HT1080 (cell line): ENCODE results near the gene KCNH3. TPM values are rescaled to one million over a fixed set of nuclear protein-coding genes. Genes with fewer than 3 reads are reported as not detected.
A peak's percentile ranks its signal among the peaks of the same experiment; 100 is the strongest.

Experiments used
- DNase-seq: peaks from one replicate; pipeline ENCODE4 v3.0.0-alpha.2; 2015; ENCODE audit warnings: low read depth
- total RNA-seq: library from RNA; depleted of rRNA; stranded (reverse); fragments of >200 nt; shearing (Covaris generic); gene quantifications from 2 replicates; pipeline ENCODE4 v1.2.3, GENCODE V29; 2014

KCNH3 gene
- total RNA-seq, 1 experiment from 2014 or later = 5.2 TPM

DNA sequence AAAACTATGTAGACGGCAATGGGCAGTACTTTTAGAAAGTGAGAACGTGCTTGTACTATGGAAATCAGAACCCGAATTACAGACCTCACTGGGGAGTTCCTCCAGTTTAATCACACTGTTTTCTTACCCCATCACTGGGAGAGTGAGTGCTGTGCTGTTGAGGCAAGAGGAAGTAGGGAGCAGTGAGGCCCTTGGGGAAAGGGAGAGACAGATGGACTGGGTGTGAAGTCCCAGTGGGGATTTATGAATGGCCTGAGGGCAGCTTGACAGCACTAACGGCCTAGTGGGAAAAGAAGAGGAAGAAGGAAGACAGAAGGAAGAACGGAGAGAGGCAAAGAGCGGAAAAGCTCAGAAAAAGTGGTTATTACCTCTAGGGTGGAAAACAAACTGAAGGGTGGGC is 23.4 kb downstream of the KCNH3 start:
- DNase-seq = no peak

DNA sequence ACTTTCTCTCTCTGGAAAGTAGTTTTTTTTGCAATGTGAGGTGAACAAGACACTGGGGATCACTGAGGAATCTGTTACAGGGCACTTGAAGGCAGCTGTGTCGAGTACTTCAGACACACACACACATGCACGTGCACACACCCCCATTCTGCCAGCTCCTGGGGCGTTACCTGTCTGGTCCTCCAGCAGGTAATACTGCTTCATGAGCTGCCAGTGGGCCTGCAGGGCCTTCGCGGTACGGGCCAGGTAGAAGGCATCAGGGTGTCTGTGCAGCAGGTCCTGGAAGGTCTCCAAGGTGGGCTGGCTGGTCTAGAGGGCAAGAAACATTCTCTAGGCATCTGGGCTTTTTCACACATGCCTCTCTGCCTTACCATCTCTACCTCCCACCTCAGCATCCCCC is 24.0 kb downstream of the KCNH3 start:
- no peak for DNase-seq

DNA sequence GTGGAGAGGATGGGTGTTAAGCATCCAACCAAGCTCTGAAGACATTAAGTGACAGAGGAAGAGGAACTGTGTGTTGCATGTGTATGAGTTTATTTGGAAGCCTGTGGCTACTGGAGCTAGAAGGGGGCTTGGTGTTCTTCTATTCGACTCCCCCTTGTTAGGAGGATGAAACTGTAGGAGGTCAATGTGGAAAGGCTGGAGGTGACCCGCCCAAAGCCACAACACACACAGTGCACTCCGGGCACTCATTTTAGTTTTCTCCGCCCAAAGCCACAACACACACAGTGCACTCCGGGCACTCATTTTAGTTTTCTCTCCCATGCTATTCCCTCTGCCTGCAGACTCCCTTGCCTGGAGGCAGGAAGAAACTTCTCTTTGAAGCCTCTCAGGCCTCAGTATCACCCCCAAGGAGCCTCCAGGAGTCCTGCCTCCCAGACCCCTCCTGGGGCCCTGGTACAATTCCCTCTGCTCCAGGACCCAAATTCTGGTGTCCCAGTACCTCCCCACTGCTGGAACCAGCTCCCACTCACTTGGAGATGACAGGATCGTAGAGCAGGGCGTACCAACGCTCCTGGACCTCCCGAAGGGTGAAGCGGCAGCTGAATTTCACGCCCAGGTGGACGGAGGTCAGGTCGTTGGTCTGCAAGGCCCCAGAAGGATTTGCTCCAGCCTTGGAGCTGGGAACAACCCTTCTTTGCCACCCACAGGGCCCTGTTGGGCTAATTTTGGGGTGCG is 25.3 kb downstream of the KCNH3 start:
- no peak for DNase-seq

DNA sequence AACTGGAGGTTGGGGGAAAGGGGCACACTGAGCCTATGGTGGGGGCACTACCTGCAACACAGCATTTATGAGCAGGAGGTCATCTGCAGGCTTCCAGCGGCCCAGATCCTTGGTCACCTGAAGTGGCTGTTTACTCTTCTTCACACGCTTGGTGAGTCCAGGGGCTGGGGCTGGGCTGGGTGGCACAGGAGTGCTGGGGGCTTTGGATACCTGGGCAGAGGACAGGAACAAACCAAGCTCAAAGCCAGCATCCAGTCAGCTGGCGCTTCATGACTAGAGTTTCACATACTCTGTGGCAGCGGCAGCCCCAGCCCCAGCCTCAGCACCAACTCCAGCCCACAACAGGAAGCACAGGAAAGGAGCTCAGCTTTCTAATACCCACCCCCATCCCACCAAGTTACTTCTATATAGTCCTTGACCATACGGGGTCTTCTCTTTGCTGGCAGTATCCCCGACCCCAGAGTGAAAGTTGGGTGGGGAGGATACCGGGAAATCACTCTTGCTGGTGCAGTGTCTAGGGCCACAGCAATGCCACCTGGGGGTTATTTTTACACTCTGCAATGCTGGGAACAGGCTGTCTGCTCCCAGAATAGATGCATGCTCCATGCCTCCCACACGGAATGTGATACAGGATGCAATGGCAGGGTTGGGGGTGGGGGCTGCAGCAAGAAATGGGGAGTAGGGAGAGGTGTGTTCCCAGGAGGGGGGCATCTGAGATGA is 26.0 kb downstream of the KCNH3 start:
- no peak for DNase-seq

DNA sequence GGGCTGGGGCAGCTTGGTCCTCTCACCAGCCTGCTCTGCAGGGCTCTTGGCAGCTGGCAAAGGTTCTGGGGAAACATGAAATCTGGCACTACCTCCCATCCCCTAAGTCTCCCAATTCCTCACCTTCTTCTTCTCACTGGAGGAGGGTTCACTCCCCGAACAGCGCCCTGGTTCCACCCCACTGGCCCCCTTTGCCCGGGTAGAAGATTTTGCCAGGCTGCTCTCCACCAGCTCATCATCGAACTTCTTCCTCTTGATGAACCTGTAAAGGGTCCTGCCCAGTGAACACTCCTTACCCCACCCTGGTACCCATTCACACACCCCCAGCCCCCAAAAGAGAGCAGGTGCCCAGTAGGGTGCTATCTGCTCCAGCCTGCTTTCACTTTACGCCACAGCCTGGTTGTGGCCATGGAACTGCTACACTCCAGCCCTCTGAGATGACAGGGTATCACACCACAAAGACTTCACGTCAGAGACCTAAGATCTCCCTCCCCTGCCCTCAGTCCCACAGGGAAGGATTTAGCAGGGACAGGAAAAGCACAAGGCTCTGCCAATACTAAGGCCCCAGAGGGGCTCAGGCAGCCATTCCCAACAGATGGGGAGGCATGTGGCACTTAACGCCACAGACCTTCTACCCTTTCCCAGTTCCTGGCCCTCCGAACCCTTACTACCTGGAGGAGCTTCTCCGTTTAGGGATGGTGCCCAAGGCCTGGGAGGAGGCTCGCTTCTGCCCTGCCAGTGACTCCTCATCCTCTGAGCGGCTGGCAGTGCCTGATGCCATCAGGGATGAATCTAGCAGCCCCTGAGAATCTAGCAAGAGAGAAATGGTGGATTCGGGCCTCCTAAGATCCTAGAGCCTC is 26.8 kb downstream of the KCNH3 start:
- DNase-seq = no peak

DNA sequence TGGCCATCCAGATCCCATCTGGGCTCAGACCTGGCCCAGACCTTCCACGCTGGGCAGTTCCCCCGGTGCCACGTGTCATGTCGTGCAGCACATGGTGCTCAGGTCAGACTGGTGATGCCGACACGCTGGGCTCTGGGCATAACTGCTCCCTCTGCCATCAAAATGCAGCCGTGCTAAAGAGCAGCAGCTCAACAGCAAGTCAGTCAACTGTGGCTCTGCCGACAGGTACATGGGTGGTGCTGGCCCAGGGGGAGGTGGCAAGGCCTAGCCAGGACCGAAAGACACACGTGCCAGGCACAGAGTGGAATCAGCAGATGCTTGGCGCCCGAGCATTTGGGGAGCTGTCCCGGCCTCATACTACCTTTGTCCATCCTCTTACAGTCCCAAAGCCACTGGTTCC is 27.5 kb downstream of the KCNH3 start:
- no peak for DNase-seq

DNA sequence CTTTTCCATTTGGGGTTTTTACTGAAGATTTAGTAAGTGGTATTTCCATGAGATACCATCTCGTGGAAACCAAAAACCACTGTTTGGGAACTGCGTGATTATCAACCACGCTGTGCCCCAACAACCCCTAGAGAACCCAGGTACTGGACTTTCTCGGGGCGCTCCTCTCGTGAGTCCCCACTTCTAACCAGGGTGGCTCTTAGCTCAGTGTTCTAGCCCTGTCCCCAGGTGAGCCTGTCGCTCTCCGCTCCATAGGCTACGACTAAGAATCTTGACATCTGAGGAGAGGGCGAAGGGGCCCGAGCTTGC is 28.4 kb downstream of the KCNH3 start:
- no peak for DNase-seq

DNA sequence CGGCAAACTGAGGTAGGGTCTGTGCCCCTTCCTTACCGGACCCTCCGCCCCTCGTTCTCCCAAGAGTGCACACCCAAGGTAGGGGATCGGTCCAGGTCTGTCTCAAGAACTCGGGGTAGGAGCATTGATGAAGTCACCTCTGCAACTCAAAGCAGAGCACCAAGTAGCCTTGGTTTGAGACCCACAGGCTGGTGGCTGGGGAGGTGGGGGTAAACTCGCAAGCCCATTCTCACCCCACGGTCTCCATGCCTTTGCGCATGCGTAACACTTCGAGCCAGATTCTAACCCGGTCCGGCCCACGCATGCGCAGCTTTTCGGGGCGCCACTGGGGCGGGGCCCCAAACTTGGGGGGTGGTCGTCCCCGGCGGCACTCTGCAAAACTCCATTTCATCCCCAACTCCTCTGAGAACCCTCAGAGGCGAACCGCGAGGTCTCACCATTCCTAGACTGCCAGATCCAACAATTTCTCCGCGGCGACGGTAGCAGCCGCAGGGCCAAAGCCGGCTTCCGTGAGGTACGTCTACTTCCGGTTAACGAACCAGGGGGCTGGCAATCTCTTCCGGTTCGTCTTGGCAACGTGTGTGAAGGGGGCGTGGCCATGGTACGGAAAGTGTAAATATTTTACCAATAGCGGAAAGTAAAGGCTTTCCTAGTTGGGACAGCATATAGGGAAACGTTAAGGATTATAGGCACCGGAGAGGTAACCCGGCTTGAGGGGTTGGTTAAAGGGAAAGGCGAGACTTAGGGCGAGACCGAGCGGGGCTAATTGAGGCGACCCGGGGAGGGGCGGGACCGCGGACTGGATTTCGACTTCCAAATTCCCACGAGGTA is 29.0 kb downstream of the KCNH3 start, which contains the start of gene MCRS1:
Gene MCRS1 (minus strand): TSS at position 532 of the 831 bp plus-strand sequence. CDS start 1,411 bp downstream, outside the sequence.
- peak; percentile 80 for DNase-seq

DNA sequence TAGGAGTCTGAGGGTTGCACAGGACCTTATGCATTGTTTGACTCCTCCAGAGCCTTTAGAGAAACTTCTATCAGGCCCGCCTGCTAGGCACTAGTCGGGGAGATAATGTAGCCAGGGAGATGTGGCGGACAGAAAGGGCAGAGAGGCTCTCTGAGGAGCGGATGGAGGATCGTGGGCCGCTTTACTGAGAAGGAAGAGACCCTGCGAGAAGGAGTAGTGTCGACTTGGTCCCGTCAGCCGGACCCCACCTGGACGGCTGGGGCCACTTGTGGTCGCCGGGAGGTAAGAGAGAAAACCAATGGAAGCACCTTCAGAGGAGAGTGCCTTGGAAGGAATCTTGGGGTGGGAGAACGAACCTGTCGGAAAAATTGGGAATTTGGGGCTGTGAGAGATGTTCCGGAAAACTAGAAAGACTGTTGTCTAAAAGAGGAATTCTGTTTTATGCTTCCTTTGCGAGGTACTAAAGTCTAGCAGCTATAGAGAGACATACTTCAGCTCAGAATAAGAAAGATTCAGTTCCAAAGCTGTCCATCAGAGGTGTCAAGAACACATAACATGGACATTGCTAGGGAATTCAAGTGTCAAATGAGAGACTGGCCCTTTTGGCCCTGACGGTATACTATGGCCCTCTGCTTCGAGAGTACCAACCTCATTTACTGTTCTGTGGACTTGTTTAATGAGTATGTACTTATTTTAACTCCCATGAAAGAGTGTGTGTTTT is 29.8 kb downstream of the KCNH3 start:
- DNase-seq = peak; percentile 13

DNA sequence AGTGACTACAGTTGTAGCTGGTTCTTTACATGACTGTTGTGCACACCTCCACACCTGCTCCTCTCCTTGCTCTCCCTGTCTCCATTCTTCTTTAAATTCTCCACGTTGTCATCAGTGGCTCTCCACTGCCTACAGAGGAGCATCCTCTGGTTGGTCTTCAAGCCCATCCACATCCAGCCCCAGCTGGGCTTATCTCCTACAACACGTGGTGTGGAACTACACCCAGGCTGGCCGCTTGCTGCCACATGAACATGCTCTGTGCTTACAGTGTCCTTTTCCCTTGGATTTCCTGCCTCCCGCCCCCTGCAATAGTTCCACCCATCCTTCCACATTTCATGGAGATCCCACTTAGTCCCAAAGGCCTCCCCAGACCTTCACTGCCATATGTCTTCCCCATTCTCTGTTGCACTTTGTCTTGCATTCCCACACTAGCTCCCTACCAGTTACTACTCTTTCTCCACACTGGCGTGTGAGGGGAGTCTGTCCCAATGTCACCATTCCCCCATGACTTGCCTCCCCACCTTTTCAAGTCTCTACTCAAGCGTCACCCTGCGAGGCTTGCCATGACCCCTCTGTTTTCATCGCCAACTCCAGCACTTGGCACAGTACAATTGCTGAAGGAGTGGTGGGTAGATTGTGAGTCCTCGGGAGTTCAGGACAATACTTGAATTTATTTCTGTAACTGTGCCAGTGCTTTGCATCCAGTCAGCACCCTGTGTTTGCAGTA is 38.9 kb downstream of the KCNH3 start:
- no peak for DNase-seq

DNA sequence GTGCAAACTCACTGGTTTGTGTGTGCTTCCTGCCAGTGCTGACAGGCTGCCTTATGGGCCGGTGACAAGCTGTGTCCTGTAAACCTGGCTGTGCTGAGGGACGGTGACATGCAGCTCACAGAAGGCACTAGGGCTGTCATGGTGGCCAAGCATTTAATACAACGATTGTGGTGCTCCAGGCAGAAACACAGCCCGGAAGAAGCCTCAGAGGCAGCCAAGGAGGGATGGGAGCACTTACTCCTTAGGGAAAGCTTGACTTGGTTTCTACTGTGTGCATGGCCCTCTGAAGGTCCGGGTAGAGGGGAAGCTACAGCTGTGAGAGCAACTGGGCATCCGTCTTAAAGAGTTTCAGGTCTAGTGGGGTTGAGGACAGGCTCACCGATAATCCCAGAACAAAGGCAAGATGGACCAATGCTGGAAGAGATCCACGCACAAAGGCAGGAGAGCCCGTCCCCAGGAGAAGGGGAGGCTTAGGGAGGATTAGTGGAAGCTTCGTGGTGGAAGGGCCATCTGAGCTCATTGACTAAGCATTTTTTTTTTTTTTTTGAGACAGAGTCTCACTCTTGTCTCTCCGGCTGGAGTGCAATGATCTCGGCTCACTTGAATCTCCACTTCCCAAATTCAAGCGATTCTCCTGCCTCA is 39.8 kb downstream of the KCNH3 start:
- no peak for DNase-seq

DNA sequence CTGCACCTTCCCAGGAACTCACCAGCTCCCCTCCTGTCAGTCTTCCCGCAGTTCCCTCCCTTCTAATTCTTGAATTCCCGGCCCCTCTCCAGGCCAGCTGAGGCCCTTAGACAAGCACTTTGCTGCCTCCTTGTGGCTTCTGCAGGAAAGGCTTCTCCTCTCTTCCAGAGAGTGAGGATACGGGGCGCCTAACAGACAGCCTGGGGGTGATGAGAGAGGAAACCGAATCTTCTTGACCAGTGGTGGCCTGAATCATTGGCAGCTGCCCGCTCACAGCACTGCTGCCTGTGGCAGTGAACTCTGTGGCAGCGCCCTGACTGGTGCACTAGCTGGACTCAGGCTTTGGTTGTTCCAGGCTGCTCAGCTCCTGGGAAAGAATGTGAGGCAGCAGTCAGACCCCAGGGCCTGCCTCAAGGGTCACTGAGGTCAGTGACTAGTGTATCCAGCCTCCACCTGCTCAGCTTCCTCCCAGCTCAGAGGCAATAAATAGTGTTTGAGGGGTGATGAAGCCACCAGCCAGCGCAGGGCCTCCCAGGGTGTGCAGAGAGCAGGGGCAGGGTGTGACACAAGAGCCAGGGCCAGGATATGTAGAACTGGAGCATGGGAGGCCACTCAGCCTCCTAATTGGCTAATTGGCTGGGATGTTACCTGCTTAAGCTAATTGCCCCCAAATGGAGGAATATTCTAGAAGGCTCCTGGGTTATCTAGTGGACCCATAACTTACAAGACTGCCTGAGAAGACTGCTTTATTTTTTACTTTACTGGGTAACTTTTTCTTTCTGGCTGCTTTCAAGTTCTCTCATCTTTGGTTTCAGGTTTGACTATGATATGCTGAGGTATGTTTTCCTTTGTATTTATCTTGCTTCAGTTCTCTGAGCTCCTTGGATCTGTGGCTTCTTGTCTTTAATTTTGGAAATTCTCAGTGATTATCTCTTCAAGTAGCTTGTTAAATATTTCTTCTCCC is 42.0 kb downstream of the KCNH3 start:
- peak; percentile 87 for DNase-seq

DNA sequence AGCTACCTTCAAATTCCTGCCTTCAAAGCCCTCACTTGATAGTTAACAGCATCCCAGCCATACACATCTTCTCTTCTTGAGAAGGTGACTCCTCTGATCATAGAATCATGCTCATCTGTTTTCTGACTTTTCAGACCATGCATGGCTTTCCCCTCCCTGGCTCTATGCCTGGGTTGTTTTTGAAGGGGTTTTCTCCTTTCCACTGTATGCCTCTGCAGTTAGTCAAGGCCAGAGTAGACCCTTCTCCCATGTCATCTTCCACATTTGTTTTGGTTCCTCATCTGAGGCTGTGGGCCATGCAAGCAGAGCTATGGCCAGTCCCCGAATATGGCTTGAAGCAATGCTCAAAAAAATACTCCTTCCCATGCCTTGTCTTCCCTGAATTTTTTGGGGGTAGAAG is 43.4 kb downstream of the KCNH3 start:
- no peak for DNase-seq

DNA sequence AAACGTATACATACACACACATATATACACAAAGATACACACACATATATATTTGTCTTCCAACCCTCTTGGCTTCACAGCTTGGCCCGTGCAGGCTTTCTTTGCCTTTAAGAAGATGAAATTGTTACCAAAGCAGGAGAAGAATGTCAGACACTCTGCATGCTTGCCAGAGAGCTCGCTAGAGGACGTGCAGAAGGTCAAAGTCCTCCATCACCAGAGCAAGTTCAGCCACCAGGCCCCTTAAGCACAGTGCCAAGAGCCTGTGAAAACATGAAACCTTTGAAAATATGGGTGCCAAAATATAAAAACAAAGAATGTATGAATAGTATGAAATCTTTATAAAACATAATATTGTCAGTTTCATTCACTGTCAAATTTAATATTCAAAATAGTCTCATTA is 44.0 kb downstream of the KCNH3 start:
- DNase-seq = no peak

DNA sequence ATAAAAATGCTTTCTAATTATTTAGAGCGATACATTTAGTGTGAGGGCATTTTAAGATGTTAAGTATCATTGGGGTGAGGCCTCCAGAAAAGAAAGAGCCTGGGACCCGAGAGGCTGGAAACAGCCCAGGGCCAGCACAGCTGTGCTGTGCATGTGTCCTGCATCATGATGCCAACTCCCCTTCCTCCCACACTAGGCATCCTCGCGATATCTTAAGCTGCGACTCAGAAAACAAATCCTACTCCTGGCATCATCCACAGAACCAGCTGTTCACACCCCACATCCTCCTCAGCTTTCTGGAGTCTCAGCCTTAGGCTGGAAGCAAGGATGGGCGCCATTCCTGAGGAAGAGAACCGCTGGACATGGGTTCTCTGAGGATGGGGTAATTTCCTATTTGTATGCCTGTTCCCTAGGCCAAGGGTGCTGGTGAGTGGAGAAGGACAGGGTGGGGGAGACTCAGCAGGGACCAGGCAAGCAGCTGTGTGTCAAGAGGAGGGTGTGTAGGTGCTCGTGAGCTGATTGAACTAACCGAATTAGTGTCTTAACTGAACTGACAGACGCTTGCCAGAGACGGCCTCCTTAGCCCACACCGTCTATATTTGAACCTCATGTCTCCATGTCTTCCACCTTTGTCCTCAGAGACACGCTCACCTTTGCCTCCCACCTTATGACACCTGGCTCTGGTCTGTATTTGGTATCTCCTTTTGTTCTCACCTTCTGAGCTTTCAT is 44.7 kb downstream of the KCNH3 start:
- peak; percentile 27 for DNase-seq

DNA sequence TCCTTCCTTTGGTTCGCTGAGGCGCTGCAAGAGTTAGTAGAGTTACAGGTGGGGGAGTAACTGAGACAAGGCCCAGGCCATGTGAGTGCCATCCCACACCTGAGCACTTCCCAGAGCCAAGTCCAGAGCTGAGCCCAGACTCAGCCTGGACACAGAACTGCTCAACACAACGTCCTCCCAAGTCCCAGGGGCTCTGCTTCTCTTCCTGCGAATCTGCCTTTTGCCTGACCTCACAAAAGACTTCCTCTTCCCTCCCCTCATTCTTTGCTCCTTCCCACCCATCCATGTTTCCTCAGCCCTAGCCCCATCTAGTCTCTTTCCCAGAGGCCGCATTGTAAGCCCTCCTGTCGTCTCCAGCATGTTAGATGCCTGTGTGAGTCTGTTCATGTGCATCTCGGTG is 45.8 kb downstream of the KCNH3 start:
- no peak for DNase-seq
